ENCODE results near the gene STXBP5.

DNA sequence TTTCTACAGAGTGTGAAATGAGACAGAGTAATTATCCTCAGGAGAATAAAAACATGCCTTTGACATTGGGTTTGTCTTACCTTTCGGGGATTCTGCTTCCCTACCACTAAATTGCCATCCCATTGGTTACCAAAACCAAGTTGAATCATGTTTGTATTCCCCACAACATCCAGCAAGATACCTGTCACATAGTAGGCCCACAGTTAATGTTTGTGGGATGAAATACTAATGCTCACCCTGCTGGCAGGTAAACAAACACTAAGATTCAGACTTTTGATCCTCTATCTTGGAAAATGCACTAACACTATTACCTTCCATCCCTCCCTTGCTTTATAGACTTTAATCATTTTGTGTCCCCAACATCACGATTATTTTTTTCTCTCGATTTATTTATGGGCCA, 8.2 kb upstream of the STXBP5 start:
- TF ChIP-seq, protein P1, sequence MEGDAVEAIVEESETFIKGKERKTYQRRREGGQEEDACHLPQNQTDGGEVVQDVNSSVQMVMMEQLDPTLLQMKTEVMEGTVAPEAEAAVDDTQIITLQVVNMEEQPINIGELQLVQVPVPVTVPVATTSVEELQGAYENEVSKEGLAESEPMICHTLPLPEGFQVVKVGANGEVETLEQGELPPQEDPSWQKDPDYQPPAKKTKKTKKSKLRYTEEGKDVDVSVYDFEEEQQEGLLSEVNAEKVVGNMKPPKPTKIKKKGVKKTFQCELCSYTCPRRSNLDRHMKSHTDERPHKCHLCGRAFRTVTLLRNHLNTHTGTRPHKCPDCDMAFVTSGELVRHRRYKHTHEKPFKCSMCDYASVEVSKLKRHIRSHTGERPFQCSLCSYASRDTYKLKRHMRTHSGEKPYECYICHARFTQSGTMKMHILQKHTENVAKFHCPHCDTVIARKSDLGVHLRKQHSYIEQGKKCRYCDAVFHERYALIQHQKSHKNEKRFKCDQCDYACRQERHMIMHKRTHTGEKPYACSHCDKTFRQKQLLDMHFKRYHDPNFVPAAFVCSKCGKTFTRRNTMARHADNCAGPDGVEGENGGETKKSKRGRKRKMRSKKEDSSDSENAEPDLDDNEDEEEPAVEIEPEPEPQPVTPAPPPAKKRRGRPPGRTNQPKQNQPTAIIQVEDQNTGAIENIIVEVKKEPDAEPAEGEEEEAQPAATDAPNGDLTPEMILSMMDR (IDR thresholded peaks at IDR 0.05): no peak
- TF ChIP-seq POLR2A (IDR thresholded peaks at IDR 0.05): no peak

Measured in lower leg skin (tissue), 3 donors.